Measurements from ENCODE around the gene EPHA8. TPM values are rescaled to one million over a fixed set of nuclear protein-coding genes. Genes with fewer than 3 reads are reported as not detected.

The EPHA8 gene
- total and polyA plus RNA-seq, 8 donors = not detected

GRCh38 chr1:22625262-22625925 is 62.1 kb downstream of the EPHA8 start:
- 34 to 44% (median 41%) methylated on average over 9 of the region's 9 CpGs for WGBS, 5 donors
- TF ChIP-seq CTCF (IDR thresholded peaks at IDR 0.05) = no peak
- no peak for TF ChIP-seq EP300 (IDR thresholded peaks at IDR 0.05)
- no peak for TF ChIP-seq POLR2A (IDR thresholded peaks at IDR 0.05)
- no peak for TF ChIP-seq POLR2AphosphoS5 (IDR thresholded peaks at IDR 0.05)
- no peaks in the 10 kb centered on the region for H3K36me3 ChIP-seq
- no peak overlapping the region for H3K27ac ChIP-seq
- no peak overlapping the region for H3K4me3 ChIP-seq
- H3K27me3 ChIP-seq = peaks cover 0 to 86% (median 22%) of the 10 kb centered on the region in 3 donors
- H3K4me1 ChIP-seq = peaks cover 0 to 7% (median 2%) of the 10 kb centered on the region in 4 donors
- peak in 1 of 2 donors; percentile 40 for DNase-seq
- intact Hi-C loops (cut with DNase I; ENCODE audit: low total_unique reads) = no loop called here
- no peaks in the 10 kb centered on the region for H3K9me3 ChIP-seq

DNA sequence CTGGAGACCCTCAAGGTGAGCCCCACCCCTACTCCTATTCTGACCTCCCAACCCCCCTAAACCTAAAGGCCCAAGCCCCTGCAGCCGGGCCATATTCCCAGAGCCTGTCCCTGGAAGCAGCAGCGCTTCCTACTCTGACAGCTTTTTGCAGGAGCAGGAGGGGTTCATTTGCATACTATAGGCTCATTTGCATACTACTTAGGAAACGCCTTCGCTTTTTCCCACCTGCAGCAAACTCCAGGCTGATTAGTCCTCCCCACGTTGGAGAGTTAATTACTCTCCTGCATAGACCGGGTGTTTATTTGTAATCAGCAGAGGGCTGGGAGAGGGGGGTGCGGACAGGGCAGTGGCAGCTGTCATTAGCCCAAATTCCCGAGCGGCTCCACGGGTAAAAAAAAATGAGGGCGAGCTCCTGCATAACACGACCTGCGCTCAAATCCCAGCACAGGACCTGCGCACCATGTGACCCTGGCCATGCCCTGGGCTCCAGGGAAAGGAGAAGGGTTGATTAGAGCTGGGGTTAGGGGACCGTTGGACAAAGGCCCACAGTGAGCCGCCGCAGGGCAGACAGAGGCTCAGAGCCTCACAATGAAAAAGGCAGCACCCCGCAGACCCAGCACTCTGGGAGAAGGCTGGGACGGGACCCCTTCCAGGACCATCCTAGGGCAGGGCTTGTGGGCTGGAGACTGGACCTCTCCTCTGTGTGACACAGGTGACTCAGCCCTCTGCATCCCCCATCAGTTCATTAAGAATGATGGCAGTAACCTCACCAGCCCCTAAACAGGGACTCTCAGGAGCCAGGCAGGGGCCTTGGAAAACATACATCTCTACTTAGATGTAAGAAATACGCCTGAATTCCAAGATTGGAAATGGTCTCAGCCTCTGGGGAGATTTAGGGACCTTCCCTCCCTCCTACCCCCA is 63.2 kb downstream of the EPHA8 start:
- Histone ChIP-seq H3K4me1 (peaks cover 0 to 7% (median 2%) of the 10 kb centered on the region in 4 donors), H3K27me3 (peaks cover 0 to 79% (median 20%) of the 10 kb centered on the region in 3 donors), H3K9me3 (no peaks in the 10 kb centered on the region), H3K27ac (no peak overlapping the region), H3K4me3 (no peak overlapping the region), H3K36me3 (no peaks in the 10 kb centered on the region)
- intact Hi-C loops (cut with DNase I; ENCODE audit: low total_unique reads) = no loop called here
- 16 to 20% (median 19%) methylated on average over 20 of the region's 20 CpGs for WGBS, 5 donors
- TF ChIP-seq POLR2AphosphoS5 (IDR thresholded peaks at IDR 0.05) (no peak), EP300 (IDR thresholded peaks at IDR 0.05) (no peak)
- DNase-seq = no peak

DNA sequence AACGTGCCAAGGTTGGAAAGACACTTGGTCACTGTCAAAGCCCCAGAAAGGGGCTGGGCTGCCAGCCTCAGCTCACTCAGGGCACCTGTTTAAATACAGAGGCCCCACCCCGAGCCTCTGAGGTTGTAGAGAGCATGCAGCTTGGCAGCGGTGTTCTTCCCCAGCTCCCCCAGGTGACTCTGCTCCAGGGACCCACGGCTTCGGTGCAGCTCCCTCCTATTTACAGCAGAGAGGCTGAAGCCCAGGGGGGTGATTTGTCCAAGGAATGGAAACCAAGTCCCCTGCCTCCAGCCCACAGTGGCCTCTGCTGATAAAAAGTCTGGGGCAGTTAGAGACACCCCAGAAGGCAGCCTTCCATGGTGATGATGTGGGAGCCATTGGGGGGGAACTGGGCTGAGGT is 64.0 kb downstream of the EPHA8 start:
- intact Hi-C loops (cut with DNase I; ENCODE audit: low total_unique reads) = no loop called here
- Histone ChIP-seq H3K36me3 (no peaks in the 10 kb centered on the region), H3K27ac (no peak overlapping the region), H3K4me3 (no peak overlapping the region), H3K27me3 (peaks cover 0 to 71% (median 20%) of the 10 kb centered on the region in 3 donors), H3K4me1 (peaks cover 0 to 7% (median 2%) of the 10 kb centered on the region in 4 donors), H3K9me3 (no peaks in the 10 kb centered on the region)
- WGBS, 5 donors = 24 to 44% (median 31%) methylated on average over 3 to 5 of the region's 5 CpGs
- no peak for DNase-seq
- TF ChIP-seq CTCF (IDR thresholded peaks at IDR 0.05) = no peak
- no peak for TF ChIP-seq POLR2AphosphoS5 (IDR thresholded peaks at IDR 0.05)
- no peak for TF ChIP-seq POLR2A (IDR thresholded peaks at IDR 0.05)
- TF ChIP-seq EP300 (IDR thresholded peaks at IDR 0.05) = no peak

GRCh38 chr1:22628698-22629444 is 65.6 kb downstream of the EPHA8 start:
- no peak for TF ChIP-seq POLR2AphosphoS5 (IDR thresholded peaks at IDR 0.05)
- no peak for TF ChIP-seq POLR2A (IDR thresholded peaks at IDR 0.05)
- no peak for TF ChIP-seq EP300 (IDR thresholded peaks at IDR 0.05)
- TF ChIP-seq CTCF (IDR thresholded peaks at IDR 0.05) = no peak
- intact Hi-C loops (cut with DNase I; ENCODE audit: low total_unique reads) = no loop called here
- Histone ChIP-seq H3K36me3 (no peaks in the 10 kb centered on the region), H3K27me3 (peaks cover 0 to 66% (median 20%) of the 10 kb centered on the region in 3 donors), H3K9me3 (no peaks in the 10 kb centered on the region), H3K4me3 (no peak overlapping the region), H3K27ac (no peak overlapping the region), H3K4me1 (peaks cover 0 to 7% (median 2%) of the 10 kb centered on the region in 4 donors)
- DNase-seq = no peak
- 36 to 44% (median 43%) methylated on average over 11 of the region's 11 CpGs for WGBS, 5 donors
